Natural killer cell treated with Interleukin-12 subunit alpha and Interleukin-12 subunit beta and Interleukin-15 and Interleukin-18, amount 100 ng/mL, for 72 hours (primary cell): ENCODE results near the gene GLI3. TPM values are rescaled to one million over a fixed set of nuclear protein-coding genes. Genes with fewer than 3 reads are reported as not detected.

Experiments
- ATAC-seq, 2 donors: fragments of 150-1000 bp; cut with Tn5 transposase in 1 of 2; sonication (Bioruptor Pico), chemical (Tn5 transposase) in 1 of 2; 2 replicates each; pipeline ENCODE4 v1.10.0; 2021
- DNase-seq: peaks from one replicate; pipeline ENCODE4 v3.0.0; 2022; ENCODE audit warnings: low spot score
- H3K27ac Mint-ChIP-seq, 2 donors: 1 replicate in 1 of 2; 2 replicates in 1 of 2; pipeline ENCODE4 v1.8.0; 2022; ENCODE audit warnings: mixed read lengths in 2 of 2, mild to moderate bottlenecking in 1 of 2, moderate library complexity in 1 of 2
- H3K27me3 Mint-ChIP-seq, 2 donors: 1 replicate in 1 of 2; 2 replicates in 1 of 2; pipeline ENCODE4 v1.8.0; 2022; ENCODE audit warnings: mixed read lengths in 2 of 2
- H3K36me3 Mint-ChIP-seq: one replicate; pipeline ENCODE4 v1.8.0; 2022; ENCODE audit warnings: mixed read lengths
- H3K4me1 Mint-ChIP-seq, 2 donors: 1 replicate in 1 of 2; 2 replicates in 1 of 2; pipeline ENCODE4 v1.8.0; 2022; ENCODE audit warnings: low read depth in 2 of 2, mixed read lengths in 2 of 2, mild to moderate bottlenecking in 1 of 2
- H3K4me3 Mint-ChIP-seq: one replicate; pipeline ENCODE4 v1.8.0; 2022; ENCODE audit warnings: mixed read lengths
- H3K9me3 Mint-ChIP-seq: 2 replicates; pipeline ENCODE4 v1.8.0; 2022; ENCODE audit warnings: mixed read lengths
- total RNA-seq, 2 donors: library from RNA; stranded (reverse); gene quantifications; one replicate each; pipeline ENCODE4 v1.2.3, GENCODE V29; 2022

The GLI3 gene
- total RNA-seq, 2 donors from 2014 or later, result 0.25 to 1.1 TPM

GRCh38 chr7:42128703-42129102, 108.3 kb downstream of the GLI3 start:
- no peak for DNase-seq
- H3K9me3 Mint-ChIP-seq, result no peaks in the 10 kb centered on the region
- no peak overlapping the region for H3K4me3 Mint-ChIP-seq

DNA sequence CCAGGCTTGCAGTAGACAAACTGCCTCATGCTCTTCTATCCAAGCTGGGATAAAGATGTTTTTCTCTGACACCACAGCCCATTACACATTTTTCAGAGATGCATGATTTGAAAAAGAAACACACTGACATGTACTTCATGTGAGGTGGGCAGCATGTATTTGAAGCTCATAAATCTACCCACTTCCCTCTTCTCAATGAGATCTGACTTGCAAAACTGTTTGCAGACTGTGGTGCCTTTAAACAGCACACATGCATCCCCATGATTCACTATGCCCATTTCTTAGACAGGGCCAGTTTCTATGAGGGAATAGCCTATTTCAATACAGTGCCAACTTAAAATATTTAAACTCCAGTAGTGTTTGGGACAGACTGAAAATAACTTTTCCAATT, 109.8 kb downstream of the GLI3 start:
- Mint-ChIP-seq H3K27ac (peak overlapping the region; percentile 44 to 55), H3K27me3 (peaks cover 3 to 13% of the 10 kb centered on the region in 2 donors), H3K9me3 (no peaks in the 10 kb centered on the region), H3K4me3 (peak overlapping the region; percentile 62), H3K4me1 (peaks cover 19 to 24% of the 10 kb centered on the region in 2 donors), H3K36me3 (no peaks in the 10 kb centered on the region)
- DNase-seq, result no peak
- no peak for ATAC-seq

More at GRCh38 chr7:42128703-42129102, 108.3 kb downstream of the GLI3 start:
- H3K36me3 Mint-ChIP-seq, result no peaks in the 10 kb centered on the region
- no peak for ATAC-seq
- H3K4me1 Mint-ChIP-seq, result peaks cover 19 to 20% of the 10 kb centered on the region in 2 donors
- H3K27ac Mint-ChIP-seq, result no peak overlapping the region
- peaks cover 3 to 13% of the 10 kb centered on the region in 2 donors for H3K27me3 Mint-ChIP-seq

DNA sequence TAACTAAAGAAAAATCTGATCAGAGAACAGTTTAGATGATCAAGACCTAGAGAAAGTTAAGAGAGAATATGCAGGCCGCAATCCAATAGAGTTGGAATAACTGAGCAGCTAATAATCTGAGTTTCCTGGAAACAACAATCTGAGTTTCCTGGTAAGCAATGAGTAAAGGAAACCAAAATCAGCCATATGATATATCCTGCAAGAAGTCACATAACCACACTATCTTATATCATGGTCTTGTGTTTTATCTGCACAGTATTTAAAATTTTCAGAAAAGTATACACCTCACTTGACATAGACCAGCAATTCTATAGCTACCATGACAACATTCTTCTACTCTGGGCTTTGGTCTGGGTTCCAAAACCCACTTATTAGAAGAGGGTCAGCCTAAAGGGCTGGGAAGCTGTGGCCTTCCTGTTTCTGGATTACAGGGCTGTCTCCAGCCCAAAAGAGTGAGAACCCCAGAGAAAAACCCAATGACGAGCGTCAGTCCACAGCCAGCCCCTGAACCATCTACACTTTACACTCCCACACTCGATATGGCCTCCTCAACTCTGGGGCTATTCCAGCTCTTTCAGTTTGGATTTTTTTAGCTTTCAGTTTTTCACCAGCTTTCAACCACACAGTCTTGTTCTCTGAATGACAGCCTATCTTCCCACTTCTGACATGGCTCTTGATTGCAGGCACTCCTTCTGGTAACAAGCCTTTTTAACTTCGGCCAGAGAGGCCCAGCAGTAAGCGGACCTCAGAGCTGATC, 110.4 kb downstream of the GLI3 start:
- H3K4me1 Mint-ChIP-seq, result peaks cover 19 to 24% of the 10 kb centered on the region in 2 donors
- H3K4me3 Mint-ChIP-seq, result peak overlapping the region; percentile 62
- peak overlapping the region; percentile 44 to 55 for H3K27ac Mint-ChIP-seq
- H3K36me3 Mint-ChIP-seq, result no peaks in the 10 kb centered on the region
- no peaks in the 10 kb centered on the region for H3K9me3 Mint-ChIP-seq
- ATAC-seq, result peak; percentile 56 to 81
- peaks cover 3 to 13% of the 10 kb centered on the region in 2 donors for H3K27me3 Mint-ChIP-seq
- no peak for DNase-seq

DNA sequence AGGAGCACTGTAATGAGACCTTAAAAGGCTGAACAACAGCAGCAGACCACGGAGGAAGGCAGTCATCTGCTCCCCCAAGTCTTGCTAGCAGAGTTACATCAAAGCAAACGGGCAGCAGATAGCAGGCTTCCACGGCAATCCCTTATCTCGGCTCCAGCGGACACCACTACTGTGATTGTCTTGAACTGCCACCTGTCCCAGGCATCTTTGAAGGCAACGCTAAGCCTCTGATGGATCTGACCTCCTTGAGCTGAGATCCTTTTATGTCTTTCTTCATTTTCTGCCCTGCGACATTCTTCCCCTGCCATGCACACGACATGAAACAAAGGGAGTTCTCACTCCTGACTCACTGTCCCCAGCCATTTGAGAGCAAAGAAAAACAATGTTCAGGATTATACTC, 111.7 kb downstream of the GLI3 start:
- Mint-ChIP-seq H3K4me1 (peaks cover 19 to 24% of the 10 kb centered on the region in 2 donors), H3K27me3 (peaks cover 3 to 4% of the 10 kb centered on the region in 2 donors), H3K4me3 (no peak overlapping the region), H3K9me3 (no peaks in the 10 kb centered on the region), H3K36me3 (no peaks in the 10 kb centered on the region), H3K27ac (no peak overlapping the region)
- ATAC-seq (no peak), DNase-seq (no peak)

DNA sequence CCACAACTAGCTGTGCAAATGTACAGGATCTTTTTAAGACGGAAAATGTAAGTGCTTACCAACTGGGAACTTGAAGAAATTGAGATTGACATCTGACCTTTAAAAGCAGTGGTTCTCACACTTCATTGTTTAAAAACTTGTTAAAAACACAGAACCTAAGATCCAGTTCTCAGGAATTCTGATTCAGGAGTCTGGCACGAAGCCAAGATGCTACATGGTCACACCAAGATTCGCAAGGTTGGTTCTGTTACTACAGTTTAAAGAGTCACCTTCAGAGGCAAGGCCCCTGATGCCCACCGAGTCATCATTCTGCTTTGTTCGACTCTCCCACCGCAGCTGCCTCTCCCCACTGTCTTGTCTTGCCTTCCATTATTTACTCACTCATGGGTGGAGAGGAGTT, 113.3 kb downstream of the GLI3 start:
- Mint-ChIP-seq H3K9me3 (no peaks in the 10 kb centered on the region), H3K27me3 (peaks cover 0 to 3% of the 10 kb centered on the region in 2 donors), H3K36me3 (no peaks in the 10 kb centered on the region), H3K27ac (peak overlapping the region in 1 of 2 donors; percentile 32), H3K4me3 (no peak overlapping the region), H3K4me1 (peaks cover 19 to 24% of the 10 kb centered on the region in 2 donors)
- ATAC-seq (no peak), DNase-seq (no peak)

DNA sequence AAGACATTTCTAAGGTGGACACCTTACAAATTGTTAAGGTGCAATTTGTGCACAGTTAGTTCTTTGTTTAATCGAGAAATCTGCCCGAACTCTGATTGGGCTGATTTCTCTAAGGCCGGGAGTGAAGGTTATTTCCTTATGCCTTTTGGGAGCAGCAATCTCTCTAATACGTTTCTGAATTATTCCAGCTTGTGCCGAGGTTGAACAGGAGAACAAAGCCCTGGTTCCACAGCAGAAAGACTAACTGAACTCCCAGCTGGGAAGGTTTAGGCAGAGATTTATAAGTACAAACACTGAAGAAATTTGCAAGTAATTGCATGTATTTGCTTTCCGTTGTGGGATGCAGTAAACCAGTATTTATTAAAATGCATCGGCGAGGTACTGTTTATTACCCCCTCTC, 116.8 kb downstream of the GLI3 start:
- Mint-ChIP-seq H3K27ac (no peak overlapping the region), H3K27me3 (peaks cover 0 to 3% of the 10 kb centered on the region in 2 donors), H3K4me1 (peaks cover 0 to 13% of the 10 kb centered on the region in 2 donors), H3K36me3 (no peaks in the 10 kb centered on the region), H3K9me3 (no peaks in the 10 kb centered on the region), H3K4me3 (no peak overlapping the region)
- ATAC-seq, result no peak
- DNase-seq, result no peak

- ATAC-seq (no peak), DNase-seq (no peak)
- H3K27me3 Mint-ChIP-seq, result peaks cover 0 to 3% of the 10 kb centered on the region in 2 donors
- no peaks in the 10 kb centered on the region for H3K9me3 Mint-ChIP-seq
- H3K4me3 Mint-ChIP-seq, result no peak overlapping the region
- no peaks in the 10 kb centered on the region for H3K36me3 Mint-ChIP-seq
- H3K4me1 Mint-ChIP-seq, result peaks cover 0 to 22% of the 10 kb centered on the region in 2 donors
- no peak overlapping the region for H3K27ac Mint-ChIP-seq
Measured at GRCh38 chr7:42117201-42117600, 119.8 kb downstream of the GLI3 start.

DNA sequence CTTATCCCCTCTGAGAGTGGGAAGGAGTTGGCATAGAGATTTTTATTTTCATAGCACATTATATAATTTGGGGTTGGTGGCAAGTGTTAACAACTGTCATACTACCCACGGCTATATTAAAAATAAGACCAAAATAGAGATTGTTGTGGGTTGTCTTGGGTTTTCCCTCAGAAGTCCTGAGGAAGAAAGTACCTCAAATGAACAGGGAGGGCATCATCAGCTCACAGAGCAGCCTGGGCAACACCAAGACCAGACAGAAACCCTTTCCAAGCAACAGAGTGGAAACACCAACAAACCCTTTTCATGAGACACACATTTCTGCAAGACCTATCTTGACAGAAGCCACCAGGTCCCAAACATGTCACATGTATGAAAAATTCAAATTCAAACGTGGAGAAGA, 121.2 kb downstream of the GLI3 start:
- no peaks in the 10 kb centered on the region for H3K27me3 Mint-ChIP-seq
- ATAC-seq, result no peak
- no peaks in the 10 kb centered on the region for H3K36me3 Mint-ChIP-seq
- H3K4me3 Mint-ChIP-seq, result no peak overlapping the region
- H3K4me1 Mint-ChIP-seq, result peaks cover 10 to 35% of the 10 kb centered on the region in 2 donors
- no peak overlapping the region for H3K27ac Mint-ChIP-seq
- no peak for DNase-seq
- H3K9me3 Mint-ChIP-seq, result no peaks in the 10 kb centered on the region

DNA sequence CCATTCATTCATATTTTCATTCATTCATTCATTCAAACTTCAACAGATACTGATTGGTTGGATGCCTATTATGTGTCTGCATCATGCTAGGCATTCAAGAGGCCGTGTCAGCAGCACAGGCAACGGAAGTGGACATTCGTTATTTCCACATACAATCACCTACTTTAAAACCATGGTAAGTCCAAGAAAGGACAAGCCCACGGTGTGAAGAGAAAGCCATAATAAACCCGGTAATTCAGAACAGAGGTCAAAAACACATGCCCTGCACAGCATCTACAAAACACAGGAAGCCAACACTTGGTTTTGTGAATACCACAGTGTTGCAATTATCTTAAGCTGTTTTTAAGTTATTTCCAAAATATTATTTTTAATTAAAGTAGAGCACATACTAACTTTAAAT, 126.7 kb downstream of the GLI3 start:
- no peaks in the 10 kb centered on the region for H3K36me3 Mint-ChIP-seq
- H3K27ac Mint-ChIP-seq, result peak overlapping the region in 1 of 2 donors; percentile 5
- H3K27me3 Mint-ChIP-seq, result peaks cover 0 to 2% of the 10 kb centered on the region in 2 donors
- ATAC-seq (peak; percentile 57 to 70), DNase-seq (no peak)
- peak overlapping the region; percentile 8 for H3K4me3 Mint-ChIP-seq
- H3K4me1 Mint-ChIP-seq, result peaks cover 29 to 61% of the 10 kb centered on the region in 2 donors
- no peaks in the 10 kb centered on the region for H3K9me3 Mint-ChIP-seq

DNA sequence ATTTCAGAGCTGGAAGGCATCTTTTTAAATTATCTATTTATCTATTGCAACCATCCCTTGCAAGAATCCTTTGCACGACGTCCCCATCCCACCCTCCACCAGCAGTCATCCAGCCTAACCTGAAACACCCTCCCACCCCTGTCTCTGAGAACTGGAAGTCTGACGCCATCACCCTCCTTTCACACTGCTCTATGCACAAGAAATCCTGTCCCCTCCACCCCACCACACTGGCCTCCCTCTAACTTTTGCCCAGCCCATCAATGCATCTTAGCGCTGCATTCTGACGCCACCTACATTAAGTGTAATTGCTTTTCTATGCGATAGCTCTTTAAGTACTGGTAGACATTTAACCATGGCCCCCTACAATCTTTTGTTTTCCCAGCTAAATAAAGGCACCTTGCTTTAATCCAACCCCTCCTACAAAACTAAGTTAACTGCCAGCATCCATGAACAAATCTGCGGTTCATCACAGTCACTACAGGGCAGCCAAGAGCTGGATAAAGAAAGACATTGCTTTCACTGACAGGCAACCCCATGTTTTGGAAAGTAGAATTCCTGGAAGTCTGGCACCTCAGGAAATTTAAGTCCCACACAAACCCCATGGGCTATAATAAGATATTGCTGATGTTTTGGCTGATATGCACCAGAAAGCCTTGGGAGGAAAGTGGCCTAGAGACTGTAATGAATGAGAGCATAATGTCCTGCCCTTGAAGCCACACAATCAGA, 128.0 kb downstream of the GLI3 start:
- H3K4me1 Mint-ChIP-seq, result peaks cover 29 to 62% of the 10 kb centered on the region in 2 donors
- peak overlapping the region in 1 of 2 donors; percentile 47 for H3K27ac Mint-ChIP-seq
- no peak for ATAC-seq
- no peak for DNase-seq
- no peaks in the 10 kb centered on the region for H3K36me3 Mint-ChIP-seq
- peak overlapping the region; percentile 47 for H3K4me3 Mint-ChIP-seq
- peaks cover 0 to 4% of the 10 kb centered on the region in 2 donors for H3K27me3 Mint-ChIP-seq
- no peaks in the 10 kb centered on the region for H3K9me3 Mint-ChIP-seq

DNA sequence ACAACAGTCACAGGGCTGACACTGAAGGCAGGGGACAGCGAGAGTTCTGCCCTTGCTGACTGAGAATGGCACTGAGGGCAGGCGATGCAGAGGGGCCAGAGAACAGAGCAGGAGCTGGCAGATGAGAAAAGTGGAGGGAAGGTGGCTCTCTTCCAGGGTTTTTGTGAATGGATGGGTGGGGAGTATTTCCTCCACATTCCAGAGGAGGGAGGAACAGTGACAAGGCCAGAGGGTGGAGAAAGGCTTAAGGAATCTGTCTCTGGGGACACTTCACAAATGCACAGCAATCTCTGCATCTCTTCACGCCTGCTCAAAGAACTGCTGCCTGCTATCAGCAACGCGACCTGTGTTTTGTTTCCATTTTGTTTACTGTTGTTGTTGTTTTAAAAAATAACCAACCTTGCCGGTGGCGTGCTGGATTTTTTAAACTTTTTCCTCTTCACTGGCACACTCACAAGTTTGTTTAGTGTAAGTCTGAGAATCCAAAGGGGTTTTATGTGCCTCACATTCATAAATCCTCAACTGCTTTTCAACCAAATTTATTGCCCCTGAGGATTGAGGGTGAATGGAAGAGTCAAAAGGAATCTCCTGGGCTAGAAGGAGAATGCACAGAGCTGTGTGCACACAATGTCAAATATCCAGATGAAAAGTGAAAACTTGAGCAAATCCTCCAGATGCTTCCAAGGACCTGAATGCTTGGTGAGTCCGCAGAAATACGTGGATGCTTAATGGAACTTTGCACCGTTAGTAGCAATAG, 129.3 kb downstream of the GLI3 start:
- Mint-ChIP-seq H3K27ac (peak overlapping the region in 1 of 2 donors; percentile 37), H3K4me3 (no peak overlapping the region)
- no peak for ATAC-seq

GRCh38 chr7:42106562-42106961, 130.4 kb downstream of the GLI3 start:
- H3K27me3 Mint-ChIP-seq, result peaks cover 0 to 4% of the 10 kb centered on the region in 2 donors
- no peak overlapping the region for H3K4me3 Mint-ChIP-seq
- H3K27ac Mint-ChIP-seq, result peak overlapping the region in 1 of 2 donors; percentile 78
- ATAC-seq, result no peak
- H3K36me3 Mint-ChIP-seq, result no peaks in the 10 kb centered on the region
- H3K4me1 Mint-ChIP-seq, result peaks cover 27 to 55% of the 10 kb centered on the region in 2 donors
- DNase-seq, result no peak
- no peaks in the 10 kb centered on the region for H3K9me3 Mint-ChIP-seq

More for the DNA sequence above, 129.3 kb downstream of the GLI3 start:
- Mint-ChIP-seq H3K36me3 (no peaks in the 10 kb centered on the region), H3K4me1 (peaks cover 29 to 63% of the 10 kb centered on the region in 2 donors), H3K9me3 (no peaks in the 10 kb centered on the region), H3K27me3 (peaks cover 0 to 4% of the 10 kb centered on the region in 2 donors)
- DNase-seq, result no peak

- no peak for DNase-seq
- Mint-ChIP-seq H3K27ac (peak overlapping the region; percentile 44 to 78), H3K9me3 (no peaks in the 10 kb centered on the region), H3K4me3 (no peak overlapping the region), H3K27me3 (peaks cover 0 to 4% of the 10 kb centered on the region in 2 donors), H3K36me3 (no peaks in the 10 kb centered on the region), H3K4me1 (peaks cover 20 to 48% of the 10 kb centered on the region in 2 donors)
- ATAC-seq, result peak; percentile 21 to 40
Measured at GRCh38 chr7:42105554-42106358, 131.3 kb downstream of the GLI3 start.
